Measurements from ENCODE around the gene ACOT13.
A peak's percentile ranks its signal among the peaks of the same experiment; 100 is the strongest.

DNA sequence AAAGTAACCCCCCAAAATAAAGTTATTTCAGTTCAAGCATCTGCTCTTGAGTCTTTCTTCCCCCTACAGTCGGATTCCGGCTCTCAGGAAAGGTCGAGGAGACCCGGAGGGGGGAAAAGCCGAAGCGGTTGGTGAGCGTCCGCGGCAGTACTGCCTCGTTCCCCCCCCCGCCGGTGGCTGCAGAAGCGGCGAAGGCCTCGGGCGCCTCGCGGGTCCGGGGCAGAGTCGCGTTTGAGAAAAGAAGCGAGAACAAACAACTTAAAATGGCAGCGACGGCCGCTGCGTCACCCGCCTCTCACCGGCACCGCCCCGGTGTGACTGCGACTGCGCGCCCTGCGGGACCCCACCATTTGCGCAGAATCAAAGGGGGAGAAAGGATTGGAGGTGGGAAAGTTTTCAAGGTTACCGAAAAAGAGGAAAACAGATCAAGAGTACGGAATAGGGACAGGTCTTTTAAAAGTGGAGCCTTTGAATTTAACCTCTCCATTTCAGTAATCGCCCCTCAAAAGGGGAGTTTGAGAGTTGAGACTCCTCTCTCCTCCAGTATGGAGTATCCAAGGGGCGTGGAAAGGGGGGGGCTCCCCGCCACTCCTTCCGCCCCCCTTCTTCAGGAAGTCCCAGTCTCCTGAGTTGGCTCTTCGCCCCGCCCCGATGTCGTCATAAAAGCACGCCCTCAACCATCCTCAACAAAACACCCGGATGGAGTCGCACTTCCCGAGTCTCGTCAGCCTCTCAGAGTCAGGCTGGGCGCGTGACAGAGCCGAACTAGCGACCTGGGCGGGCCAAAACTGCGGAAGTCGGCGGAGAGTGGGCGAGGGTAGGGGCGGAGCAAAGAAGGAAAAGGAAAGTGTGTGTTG is 54.0 kb downstream of the ACOT13 start:
- TF ChIP-seq POLR2A (IDR thresholded peaks at IDR 0.05) (peak; percentile 100), POLR2AphosphoS5 (IDR thresholded peaks at IDR 0.05) (peak; percentile 99 to 100 (median 100))
- TF ChIP-seq, protein P1, sequence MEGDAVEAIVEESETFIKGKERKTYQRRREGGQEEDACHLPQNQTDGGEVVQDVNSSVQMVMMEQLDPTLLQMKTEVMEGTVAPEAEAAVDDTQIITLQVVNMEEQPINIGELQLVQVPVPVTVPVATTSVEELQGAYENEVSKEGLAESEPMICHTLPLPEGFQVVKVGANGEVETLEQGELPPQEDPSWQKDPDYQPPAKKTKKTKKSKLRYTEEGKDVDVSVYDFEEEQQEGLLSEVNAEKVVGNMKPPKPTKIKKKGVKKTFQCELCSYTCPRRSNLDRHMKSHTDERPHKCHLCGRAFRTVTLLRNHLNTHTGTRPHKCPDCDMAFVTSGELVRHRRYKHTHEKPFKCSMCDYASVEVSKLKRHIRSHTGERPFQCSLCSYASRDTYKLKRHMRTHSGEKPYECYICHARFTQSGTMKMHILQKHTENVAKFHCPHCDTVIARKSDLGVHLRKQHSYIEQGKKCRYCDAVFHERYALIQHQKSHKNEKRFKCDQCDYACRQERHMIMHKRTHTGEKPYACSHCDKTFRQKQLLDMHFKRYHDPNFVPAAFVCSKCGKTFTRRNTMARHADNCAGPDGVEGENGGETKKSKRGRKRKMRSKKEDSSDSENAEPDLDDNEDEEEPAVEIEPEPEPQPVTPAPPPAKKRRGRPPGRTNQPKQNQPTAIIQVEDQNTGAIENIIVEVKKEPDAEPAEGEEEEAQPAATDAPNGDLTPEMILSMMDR (IDR thresholded peaks at IDR 0.05): no peak
